HFF-Myc (cell line): Measurements from ENCODE around the gene ZNF280B.
"Not testable (repeated sequence)": the region's sequence is repeated elsewhere in the genome, so short reads cannot be mapped to it uniquely, and the experiment has no call there.

ENCODE experiments used
- DNase-seq: peaks from one replicate; pipeline ENCODE4 v3.0.0-alpha.2; 2011; ENCODE audit warnings: low read depth; ENCODE audit errors: extremely low read depth
- H3K4me3 ChIP-seq: replicated peaks from 2 replicates; pipeline ENCODE4 v1.5.1; 2011; ENCODE audit warnings: low read depth, mild to moderate bottlenecking, control low read depth, low read length
- CTCF ChIP-seq: IDR thresholded peaks from 2 replicates; pipeline ENCODE4 v1.5.1; 2012; ENCODE audit warnings: mild to moderate bottlenecking, low read depth, low read length, control low read depth; ENCODE audit errors: missing control alignments

Gene ZNF280B

GRCh38 chr22:22536515-22536914 is 28.0 kb upstream of the ZNF280B start:
- no peak for DNase-seq
- TF ChIP-seq CTCF, result no peak

GRCh38 chr22:22535662-22536061 is 27.1 kb upstream of the ZNF280B start:
- no peak for DNase-seq
- no peak for TF ChIP-seq CTCF
- no peak overlapping the region for H3K4me3 ChIP-seq

More at GRCh38 chr22:22536515-22536914, 28.0 kb upstream of the ZNF280B start:
- no peak overlapping the region for H3K4me3 ChIP-seq

GRCh38 chr22:22534604-22535415 is 26.3 kb upstream of the ZNF280B start:
- TF ChIP-seq CTCF, result no peak
- no peak overlapping the region for H3K4me3 ChIP-seq
- DNase-seq, result no peak

- no peak for TF ChIP-seq CTCF
- H3K4me3 ChIP-seq, result no peak overlapping the region
- no peak for DNase-seq
Observed at GRCh38 chr22:22533863-22534262, 25.3 kb upstream of the ZNF280B start.

- no peak for TF ChIP-seq CTCF
- H3K4me3 ChIP-seq, result no peak overlapping the region
- DNase-seq, result no peak
Observed at GRCh38 chr22:22533417-22533816, 24.9 kb upstream of the ZNF280B start.

GRCh38 chr22:22532547-22533071 is 24.1 kb upstream of the ZNF280B start:
- not testable (repeated sequence) for H3K4me3 ChIP-seq, DNase-seq

GRCh38 chr22:22531770-22532546 is 23.4 kb upstream of the ZNF280B start:
- DNase-seq, result no peak
- no peak for TF ChIP-seq CTCF
- H3K4me3 ChIP-seq, result no peak overlapping the region
